ENCODE results near the gene ATP6V0A4. TPM values are rescaled to one million over a fixed set of nuclear protein-coding genes. Genes with fewer than 3 reads are reported as not detected.

Gene ATP6V0A4
- polyA plus RNA-seq, 1 of the 3 experiments (the other 2 are of a cell fraction), result not detected

GRCh38 chr7:138842111-138842510 is 44.1 kb upstream of the ATP6V0A4 start:
- CTCF ChIA-PET, result interaction anchor here (1.1 to 1.3 kb wide), 3 partner anchors 8 to 103 kb away, joined by 3 to 5 read pairs (median 4); no protein-coding TSS in a partner anchor
- Histone ChIP-seq H3K4me3 (ENCODE audit: low read depth in 2 of 2, low read length in 1 of 2) (no peak overlapping the region), H3K4me1 (ENCODE audit: control insufficient read depth in 1 of 2, insufficient read depth in 2 of 2, low read depth in 1 of 2, low read length in 1 of 2) (0 out of 4 replicates have a peak, but pooled peaks cover 0 to 9% of the 10 kb centered on the region in 2 experiments), H3F3A (replicated peaks; ENCODE audit: insufficient read depth) (no peaks in the 10 kb centered on the region), H2AFZ (ENCODE audit: low read depth) (no peak overlapping the region), H3K27me3 (ENCODE audit: insufficient read depth) (no peaks in the 10 kb centered on the region), H4K20me1 (ENCODE audit: insufficient read depth) (no peaks in the 10 kb centered on the region), H3K79me2 (ENCODE audit: insufficient read depth) (no peaks in the 10 kb centered on the region), H3K4me2 (0 out of 2 replicates have a peak overlapping the region, but pooled peaks have one; percentile 30), H3K9me3 (no peaks in the 10 kb centered on the region), H3K9ac (no peak overlapping the region), H3K9me2 (no peaks in the 10 kb centered on the region), H3K36me3 (replicated peaks in 1 of 2; ENCODE audit: control insufficient read depth in 1 of 2, insufficient read depth in 2 of 2, low read length in 1 of 2) (peaks cover 12 to 47% of the 10 kb centered on the region in 2 experiments), H3K27ac (ENCODE audit: low read depth in 2 of 2, low read length in 1 of 2) (0 out of 4 replicates have a peak overlapping the region, but pooled peaks of 1 of the 2 experiments have one; percentile 12)
- POLR2A ChIA-PET, result no interaction called here
- no peak for DNase-seq
- 81% methylated on average over 12 of the region's 12 CpGs for WGBS (ENCODE audit: low lambda C conversion rate)
- TF ChIP-seq ZBTB33 (IDR thresholded peaks at IDR 0.05; ENCODE audit: borderline replicate concordance, low read depth), result no peak
- TF ChIP-seq CHD2 (IDR thresholded peaks at IDR 0.05; ENCODE audit: low read length, partially characterized antibody), result no peak
- TF ChIP-seq SMC3 (IDR thresholded peaks at IDR 0.05; ENCODE audit: low read depth, low read length), result no peak
- TF ChIP-seq PBX3 (IDR thresholded peaks at IDR 0.05), result no peak
- no peak for TF ChIP-seq RFX5 (IDR thresholded peaks at IDR 0.05; ENCODE audit: low read length)
- no peak for TF ChIP-seq RXRA (IDR thresholded peaks at IDR 0.05; ENCODE audit: borderline replicate concordance, low read depth)
- TF ChIP-seq NRF1 (IDR thresholded peaks at IDR 0.05; ENCODE audit: low read depth, low read length), result no peak
- no peak for TF ChIP-seq MXI1 (IDR thresholded peaks at IDR 0.05; ENCODE audit: low read depth, low read length)
- TF ChIP-seq POLR2AphosphoS5 (IDR thresholded peaks at IDR 0.05; ENCODE audit: low read depth, low read length), result no peak
- no peak for TF ChIP-seq GABPA (IDR thresholded peaks at IDR 0.05; ENCODE audit: low read depth)
- TF ChIP-seq EP300 (IDR thresholded peaks at IDR 0.05; ENCODE audit: borderline replicate concordance in 1 of 2, low read depth in 1 of 2, low read length in 1 of 2), result no peak
- TF ChIP-seq TAF1 (IDR thresholded peaks at IDR 0.05; ENCODE audit: borderline replicate concordance, low read depth, low read length), result no peak
- TF ChIP-seq RAD21 (IDR thresholded peaks at IDR 0.05; ENCODE audit: low read length), result no peak
- 0 out of 2 replicates have a peak, but pooled peaks have one; percentile 12 for TF ChIP-seq USF2 (IDR thresholded peaks at IDR 0.05; ENCODE audit: borderline replicate concordance, low read depth, low read length)
- TF ChIP-seq CTCF (IDR thresholded peaks at IDR 0.05), result no peak
- TF ChIP-seq FOXJ3 (CRISPR knock-in tag; IDR thresholded peaks at IDR 0.05), result no peak
- no peak for TF ChIP-seq GATA2 (CRISPR knock-in tag; IDR thresholded peaks at IDR 0.05)
- no peak for TF ChIP-seq FOXM1 (IDR thresholded peaks at IDR 0.05; ENCODE audit: low read depth)
- TF ChIP-seq TEAD4 (IDR thresholded peaks at IDR 0.05; ENCODE audit: borderline replicate concordance, insufficient read depth), result no peak
- TF ChIP-seq JUND (IDR thresholded peaks at IDR 0.05), result peak; percentile 62
- TF ChIP-seq TCF12 (IDR thresholded peaks at IDR 0.05), result no peak
- TF ChIP-seq REST (IDR thresholded peaks at IDR 0.05; ENCODE audit: low read depth, low read length), result no peak
- TF ChIP-seq NFIC (IDR thresholded peaks at IDR 0.05; ENCODE audit: borderline replicate concordance), result no peak
- no peak for TF ChIP-seq SIN3A (IDR thresholded peaks at IDR 0.05; ENCODE audit: borderline replicate concordance, low read depth, low read length)
